ENCODE results near the gene IGSF9.

DNA sequence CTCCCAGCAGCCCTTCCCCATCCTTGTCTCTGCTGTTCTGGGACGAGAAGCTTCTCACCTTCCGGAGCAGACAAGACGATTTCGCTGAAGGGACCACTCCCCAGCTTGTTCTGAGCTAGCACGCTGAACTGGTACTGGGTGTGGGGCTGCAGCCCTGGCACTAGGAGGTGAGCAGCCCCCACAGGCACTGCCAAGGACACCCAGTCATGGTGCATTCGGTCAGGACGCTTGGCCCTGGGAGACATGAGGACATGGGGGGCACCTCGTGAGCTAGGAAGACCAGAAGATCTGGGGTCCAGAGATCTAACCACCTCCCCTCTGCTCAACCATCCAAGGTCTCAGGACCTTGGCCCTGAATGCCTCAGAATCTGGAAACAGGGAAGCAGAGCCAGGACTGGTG lies 14.8 kb downstream of the IGSF9 start:
- TF ChIP-seq CTCF (IDR thresholded peaks at IDR 0.05; ENCODE audit: low read length): no peak
- no peak for TF ChIP-seq EZH2 (IDR thresholded peaks at IDR 0.05; ENCODE audit: borderline replicate concordance, low read length)
